Measurements from ENCODE around the gene ANGPT4. TPM values are rescaled to one million over a fixed set of nuclear protein-coding genes. Genes with fewer than 3 reads are reported as not detected.
A peak's percentile ranks its signal among the peaks of the same experiment; 100 is the strongest.

ANGPT4 gene
- polyA plus RNA-seq, 5 donors = 0.03 to 0.10 (median 0.08) TPM; not detected in 1

DNA sequence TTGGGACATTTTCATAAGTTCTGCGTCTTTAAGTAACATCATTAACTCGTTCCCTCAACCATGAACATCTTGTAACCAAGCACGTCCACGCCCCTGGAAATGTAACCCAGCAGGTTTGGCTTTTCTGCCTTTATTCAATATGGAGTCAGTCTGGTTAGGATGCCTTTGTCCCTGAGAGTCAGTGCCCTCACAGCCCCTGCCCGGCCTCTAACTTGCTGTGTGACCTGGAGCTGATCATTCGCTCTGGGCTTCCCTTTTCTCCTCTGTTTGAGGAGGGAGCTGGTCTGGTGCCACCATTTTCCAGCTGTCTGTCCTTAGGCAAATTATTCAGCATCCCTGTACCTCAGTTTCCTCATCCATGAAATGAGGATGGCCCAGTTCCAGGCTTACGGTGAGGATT lies 26.5 kb upstream of the ANGPT4 start:
- DNase-seq = no peak

DNA sequence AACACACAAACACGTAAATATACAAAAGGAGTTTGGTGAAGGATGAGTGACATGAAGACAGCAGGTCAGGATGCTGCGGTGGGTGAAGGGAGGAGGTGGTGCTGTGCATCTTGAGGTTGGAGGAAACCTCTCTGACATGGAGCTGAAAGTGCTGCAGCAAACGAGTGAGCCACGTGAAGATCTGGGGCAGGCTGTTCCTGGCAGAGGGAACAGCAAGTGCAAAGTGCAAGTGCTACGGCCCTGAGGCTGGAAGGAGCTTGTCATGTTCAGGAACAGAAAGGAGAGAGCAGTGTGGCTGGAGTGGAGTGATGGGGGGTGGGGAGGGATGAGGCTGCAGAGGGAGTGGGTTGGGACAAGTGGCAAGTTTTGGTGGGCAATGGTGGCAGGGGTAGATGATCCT lies 24.8 kb upstream of the ANGPT4 start:
- no peak for DNase-seq

DNA sequence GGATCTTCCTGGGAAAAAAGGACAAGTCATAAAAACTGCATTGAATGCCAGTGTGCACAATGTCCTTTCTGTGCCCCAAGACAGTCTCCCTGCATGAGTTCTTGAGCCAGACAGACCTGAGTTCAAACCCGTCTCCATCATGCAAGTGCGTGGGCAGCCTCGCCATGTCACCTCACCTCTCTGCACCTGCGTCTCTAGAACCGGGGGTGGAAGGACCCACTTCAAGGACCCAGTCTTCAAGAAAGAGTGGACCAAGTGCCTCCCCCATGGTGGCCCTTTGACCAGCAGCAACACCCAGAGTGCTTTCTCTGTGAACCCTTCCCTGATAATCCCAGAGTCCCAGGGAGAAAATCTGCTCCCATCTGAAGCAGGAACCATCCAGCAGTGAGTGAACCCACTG lies 23.5 kb upstream of the ANGPT4 start:
- DNase-seq = no peak

DNA sequence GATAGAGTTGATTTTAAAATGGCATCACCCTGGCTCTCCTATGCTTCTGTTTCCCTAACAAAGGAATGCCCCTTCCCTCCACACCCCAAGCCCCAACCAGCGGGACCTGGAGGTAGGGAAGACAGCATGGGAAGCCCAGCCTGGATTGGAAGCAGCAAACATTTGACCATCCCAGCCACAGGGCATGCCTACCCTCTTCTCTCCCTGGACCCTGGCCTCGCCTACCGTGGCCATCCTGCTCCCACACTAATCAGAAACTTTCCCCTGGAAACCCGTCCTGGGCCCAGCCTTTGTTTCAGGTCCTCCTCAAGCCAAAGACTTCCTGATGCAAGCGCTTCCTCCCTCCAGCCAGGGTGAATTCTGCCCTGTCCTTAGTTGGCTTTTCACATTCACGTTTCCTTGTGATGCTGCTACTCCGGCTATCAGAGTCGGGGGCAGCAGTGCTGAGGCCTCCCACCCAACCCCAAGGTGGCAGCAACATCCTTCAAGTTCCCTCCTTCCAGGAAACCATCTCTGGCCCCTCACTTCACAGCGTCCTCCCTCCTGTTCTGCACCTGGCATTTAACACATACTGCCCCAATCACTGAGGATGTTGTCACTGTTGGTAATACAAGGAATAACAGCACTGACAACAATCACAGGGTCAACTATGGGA lies 18.2 kb upstream of the ANGPT4 start:
- DNase-seq = no peak

DNA sequence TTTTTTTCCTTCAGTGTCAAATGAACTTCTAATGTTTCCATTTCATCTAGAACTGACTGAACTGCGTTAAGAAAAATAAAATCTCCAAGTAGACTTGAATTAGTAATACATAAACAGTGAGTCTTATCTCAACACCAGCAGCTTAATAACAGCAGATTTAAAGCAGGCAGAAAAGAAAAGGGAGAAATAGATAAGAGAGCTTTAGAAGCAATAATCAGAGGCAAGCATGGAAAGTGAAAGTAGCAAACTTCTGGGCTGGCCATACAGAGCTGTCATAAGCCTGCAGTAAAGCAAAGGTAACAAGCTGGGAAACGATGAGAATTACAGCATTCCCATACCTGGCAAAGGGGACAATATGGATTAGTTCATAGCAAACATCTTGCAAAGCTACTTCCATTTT lies 16.9 kb upstream of the ANGPT4 start:
- no peak for DNase-seq

DNA sequence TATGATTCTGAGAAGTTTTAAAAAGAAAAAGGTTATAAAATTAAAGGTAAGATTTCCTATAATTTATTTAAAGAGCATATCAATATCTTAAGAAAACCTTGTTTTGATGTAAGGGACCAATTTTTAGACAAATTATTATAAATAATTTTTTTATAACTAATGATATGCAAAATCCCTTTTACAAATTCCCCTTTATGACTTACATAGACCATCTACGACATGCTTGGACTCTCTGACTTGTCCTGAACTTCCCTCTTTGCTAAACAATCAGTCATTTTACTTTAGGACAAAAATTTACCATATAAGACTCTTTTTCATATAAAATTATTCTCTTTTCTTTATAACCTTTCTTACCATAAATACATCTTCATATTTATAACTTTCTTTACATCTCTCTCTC lies 15.3 kb upstream of the ANGPT4 start:
- DNase-seq = no peak

DNA sequence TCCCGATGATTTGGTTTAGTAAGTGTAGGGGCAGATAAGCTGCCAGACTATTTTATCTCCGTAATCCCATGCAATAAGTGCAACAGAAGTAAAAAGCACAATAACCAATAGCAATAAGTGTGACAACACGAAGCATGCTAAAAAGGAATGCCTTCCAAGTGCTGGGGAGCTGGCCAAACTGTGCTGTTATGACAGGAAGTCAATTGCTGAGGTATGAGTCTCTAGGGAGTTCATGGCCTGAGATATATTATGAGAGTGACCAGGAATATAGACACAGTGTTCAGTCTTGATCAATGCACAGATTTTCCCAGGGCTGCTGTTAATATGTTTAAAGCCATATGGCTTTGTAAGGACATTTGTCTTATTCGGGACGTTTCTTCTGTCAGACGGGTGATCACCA lies 10.5 kb upstream of the ANGPT4 start:
- no peak for DNase-seq

DNA sequence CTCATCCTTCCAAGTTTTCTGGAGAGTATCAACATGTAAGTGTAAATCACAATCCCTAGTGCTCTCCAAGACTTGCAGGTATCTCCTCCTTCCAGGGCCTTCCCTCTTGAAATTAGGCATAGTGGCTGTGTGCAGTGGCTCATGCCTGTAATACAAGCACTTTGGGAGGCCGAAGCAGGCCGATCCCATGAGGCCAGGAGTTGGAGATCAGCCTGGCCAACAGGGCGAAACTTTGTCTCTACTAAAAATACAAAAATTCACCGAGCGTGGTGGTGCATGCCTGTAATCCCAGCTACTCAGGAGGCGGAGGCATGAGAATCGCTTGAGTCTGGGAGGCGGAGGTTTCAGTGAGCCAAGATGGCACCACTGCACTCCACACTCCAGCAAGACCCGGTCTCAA lies 9.4 kb upstream of the ANGPT4 start:
- DNase-seq = no peak

DNA sequence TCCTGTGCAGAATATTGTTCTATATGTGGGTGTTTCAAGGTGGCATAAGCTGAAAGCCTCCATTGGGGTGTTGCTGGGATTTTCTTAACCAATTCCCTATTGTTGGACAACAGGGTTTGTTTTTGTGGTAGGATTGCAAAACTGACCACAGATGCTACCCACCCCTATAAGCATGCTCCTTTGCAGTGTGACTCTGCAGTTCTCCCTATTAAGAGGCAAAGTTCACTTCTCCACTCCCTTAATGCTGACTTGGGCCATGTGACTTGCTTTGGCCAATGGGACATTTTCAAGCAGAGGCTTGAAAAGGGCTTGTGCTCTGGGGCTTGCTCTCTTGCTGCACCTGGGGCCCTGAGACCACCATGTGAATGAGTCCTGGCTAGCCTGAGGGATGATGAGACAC lies 8.5 kb upstream of the ANGPT4 start:
- no peak for DNase-seq

DNA sequence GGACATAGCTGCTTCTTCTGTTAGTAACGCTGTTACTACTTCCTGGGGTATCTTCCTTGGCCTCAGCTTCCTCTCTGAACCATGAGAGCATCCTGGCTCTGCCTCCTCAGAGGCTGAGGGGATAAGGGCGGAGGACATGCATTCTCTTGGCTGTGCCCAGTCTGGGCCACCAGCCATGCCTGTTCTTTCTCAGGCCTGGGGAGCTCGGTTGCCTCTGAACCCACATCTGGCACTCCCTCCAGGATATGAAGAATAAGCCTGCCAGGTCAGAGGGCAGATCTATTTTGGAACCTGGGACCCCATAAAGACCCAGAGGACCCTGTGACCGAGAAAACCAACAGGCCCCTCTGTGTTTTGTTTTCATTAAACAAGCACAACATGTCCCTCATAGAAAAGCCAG lies 6.6 kb upstream of the ANGPT4 start:
- no peak for DNase-seq

DNA sequence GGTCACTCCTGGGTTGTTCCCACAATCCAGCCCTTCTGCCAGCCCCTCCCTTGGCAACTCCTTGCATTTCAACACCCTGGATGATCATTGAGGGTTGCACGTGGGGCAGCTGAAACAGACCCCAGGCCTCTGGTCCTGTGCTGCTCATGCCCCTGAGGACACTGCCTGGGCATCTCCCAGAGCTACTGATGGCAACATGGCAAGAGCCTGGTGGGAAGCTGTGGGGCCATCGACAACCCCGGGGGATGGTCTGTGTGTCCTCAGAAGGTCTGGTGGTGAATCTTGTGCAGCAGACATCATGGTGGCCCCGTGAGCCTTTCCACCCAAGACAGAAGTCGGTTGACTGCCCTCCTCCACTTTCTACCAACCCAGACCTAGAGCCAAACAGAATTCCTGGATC lies 4.9 kb upstream of the ANGPT4 start:
- no peak for DNase-seq

DNA sequence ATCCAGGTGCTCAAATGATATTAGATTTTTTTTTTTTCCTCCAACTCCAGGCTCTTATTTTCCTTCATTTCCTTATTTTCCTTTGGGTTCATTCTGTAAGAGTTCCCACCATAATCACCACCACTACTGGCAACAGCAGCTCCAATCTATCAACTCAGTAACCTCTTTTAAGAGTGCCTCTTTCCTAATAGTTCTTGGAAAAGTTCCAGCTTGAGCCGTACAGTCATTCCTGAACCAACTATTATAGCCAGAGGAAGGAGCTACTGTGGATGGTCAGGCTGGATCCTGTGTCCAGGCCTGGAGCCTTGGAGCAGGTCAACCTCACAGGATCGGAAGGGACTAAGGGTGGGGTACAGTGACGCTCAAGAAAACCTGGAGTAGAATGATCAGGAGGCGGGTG lies 4.2 kb upstream of the ANGPT4 start:
- DNase-seq = no peak

DNA sequence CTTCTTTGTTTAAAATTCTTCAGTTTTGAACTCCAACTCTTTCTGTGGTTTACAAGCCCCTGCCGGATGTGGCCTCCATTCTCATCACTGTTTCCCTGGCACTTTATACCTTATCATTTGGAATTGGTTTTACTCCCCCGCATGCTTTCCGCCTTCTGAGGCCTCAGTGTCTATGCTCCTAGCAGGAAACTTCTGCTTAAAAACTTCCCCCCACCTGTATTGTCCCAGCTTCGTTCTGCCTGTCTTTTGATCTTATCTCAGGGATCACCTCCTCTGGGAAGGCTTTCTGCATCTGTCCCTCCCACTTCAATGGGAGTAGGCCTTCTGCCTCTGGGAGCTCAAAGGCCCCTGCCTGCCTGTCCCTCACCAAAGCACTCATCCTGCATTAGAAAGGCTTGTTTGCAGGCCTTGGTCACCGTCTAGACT lies 3.4 kb upstream of the ANGPT4 start:
- no peak for DNase-seq

DNA sequence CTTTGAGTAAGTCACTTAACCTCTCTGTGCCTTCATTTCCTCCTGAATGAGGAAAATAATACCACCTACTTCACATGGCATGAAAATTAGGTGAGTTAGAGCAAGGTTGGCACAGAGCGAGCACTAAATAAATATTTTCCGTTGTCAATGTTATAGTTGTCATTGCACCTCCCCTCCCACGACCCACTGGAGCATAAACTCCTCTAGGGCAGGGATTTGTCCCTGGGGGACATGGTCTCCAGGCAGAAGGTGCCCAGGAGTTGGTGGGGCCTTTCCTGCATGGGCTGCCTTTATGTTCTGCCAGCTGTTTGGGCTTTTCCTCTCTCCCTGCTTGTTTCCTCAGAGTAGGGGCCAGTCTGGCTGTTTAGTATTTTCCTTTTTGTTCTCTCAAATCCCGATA lies 1.3 kb upstream of the ANGPT4 start:
- DNase-seq = no peak

DNA sequence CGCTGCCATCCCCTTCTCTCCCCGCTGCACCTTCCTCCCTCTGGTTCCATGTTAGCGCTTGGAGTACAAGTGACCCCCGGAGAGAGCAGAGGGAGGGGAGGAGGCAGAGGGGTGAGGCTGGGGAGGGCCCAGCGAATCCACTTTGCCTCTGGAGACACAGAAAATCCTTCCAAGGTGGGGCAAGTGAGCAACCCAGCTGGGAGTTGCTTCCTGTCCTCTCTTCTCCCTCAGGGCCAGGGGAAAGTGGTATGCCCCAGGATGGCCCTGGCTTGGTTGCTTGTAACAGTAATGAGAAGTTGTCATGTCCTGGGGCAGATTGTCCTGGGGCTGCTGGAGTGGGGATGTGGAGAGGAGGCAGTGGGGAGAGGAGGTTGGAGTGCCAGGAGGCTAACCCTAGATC lies 691 bp upstream of the ANGPT4 start:
- no peak for DNase-seq

DNA sequence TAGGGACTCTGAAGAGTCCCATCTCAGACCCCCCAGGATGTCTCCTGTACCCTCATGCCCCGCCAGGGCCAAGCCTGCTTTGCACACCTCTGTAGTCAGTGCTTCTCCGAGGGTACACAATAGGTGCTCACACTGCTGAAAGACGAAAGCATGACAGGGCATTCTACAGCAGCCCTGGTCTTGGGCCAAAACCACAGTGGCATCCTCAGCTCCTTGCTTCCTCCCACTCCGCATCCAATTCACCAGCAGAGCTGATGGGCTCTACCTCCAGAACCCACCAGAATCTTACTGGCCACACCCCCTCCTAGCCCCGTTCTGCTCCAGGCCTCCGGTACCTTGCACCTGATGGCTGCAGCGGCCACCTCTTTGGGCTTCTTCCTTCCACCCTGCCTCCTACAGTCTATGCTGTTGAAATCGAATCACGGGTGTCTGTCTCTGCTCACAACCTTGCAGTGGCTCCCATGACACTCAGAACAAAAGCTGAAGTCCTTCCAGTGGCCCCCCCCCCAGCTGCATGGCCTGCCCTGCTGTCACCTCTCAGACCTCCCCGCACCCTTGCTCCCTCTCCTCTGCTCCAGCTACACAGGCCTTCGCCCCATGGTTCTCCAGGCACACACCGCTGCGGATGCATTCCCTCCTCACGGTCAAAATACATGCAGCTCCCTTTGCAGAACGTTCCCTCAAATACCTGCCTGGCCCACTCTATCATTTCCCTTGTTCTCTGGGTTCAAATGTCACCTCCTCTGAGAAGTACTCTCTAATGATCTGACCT lies 1.2 kb downstream of the ANGPT4 start:
- no peak for DNase-seq

DNA sequence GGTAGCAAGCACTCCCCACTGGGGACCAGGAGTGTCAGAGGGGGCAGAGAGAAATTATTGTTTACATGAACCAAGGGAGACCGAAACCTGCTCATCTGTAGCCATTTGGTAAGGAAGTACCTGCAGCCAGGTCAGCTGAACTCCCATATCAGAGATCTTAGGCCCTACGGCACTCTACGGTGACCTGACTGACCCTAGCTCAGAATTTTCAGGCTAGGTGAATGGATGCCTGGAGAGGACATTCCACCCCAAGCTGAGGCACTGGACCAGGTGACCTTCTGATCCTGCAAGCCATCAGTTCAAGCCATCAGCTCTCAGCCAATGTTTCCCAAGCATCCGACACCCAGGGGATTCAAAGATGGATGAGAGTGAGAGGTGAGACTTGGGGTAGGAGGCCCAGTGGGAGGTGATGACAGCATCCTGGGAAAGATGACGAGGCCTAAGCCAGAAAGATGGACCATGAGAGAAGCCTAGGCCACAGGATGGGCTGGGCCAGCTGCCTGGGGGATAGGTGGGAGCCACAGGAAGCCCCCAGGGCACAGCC lies 2.8 kb downstream of the ANGPT4 start:
- DNase-seq = no peak

DNA sequence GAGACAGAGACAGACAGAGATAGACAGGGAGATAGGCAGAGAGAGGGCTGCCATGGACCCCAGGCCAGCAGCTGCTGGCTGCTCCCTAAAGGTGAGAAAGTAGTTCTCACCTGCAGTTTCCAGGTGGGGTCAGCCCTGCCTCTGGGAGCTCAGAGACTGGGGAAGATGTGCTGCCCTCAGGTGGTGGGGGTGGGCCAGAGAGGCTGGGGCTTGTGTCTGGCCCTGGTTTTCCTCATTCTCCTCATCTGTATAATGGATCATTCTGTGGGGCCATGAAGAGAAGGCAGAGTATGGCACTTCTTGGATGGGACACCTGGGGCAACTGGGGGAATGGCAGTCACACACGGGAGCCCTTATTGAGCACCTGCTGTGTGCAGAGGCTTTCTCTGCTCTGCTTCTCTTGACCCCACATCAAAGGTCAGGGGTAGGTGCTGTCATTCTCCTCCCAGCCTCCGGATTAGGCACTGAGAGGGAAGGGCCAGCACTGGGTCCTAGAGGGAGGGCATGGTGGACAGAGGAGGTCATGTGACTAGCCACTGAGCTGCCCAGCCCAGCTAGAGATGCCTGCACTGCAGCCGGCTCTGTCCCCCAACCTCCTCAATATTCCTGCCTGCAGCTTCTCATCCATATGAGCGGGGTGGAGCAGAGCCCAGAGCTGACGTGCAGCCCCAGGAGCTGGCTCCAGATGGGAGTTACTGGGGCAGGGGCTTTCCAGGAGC lies 4.1 kb downstream of the ANGPT4 start:
- DNase-seq = no peak

DNA sequence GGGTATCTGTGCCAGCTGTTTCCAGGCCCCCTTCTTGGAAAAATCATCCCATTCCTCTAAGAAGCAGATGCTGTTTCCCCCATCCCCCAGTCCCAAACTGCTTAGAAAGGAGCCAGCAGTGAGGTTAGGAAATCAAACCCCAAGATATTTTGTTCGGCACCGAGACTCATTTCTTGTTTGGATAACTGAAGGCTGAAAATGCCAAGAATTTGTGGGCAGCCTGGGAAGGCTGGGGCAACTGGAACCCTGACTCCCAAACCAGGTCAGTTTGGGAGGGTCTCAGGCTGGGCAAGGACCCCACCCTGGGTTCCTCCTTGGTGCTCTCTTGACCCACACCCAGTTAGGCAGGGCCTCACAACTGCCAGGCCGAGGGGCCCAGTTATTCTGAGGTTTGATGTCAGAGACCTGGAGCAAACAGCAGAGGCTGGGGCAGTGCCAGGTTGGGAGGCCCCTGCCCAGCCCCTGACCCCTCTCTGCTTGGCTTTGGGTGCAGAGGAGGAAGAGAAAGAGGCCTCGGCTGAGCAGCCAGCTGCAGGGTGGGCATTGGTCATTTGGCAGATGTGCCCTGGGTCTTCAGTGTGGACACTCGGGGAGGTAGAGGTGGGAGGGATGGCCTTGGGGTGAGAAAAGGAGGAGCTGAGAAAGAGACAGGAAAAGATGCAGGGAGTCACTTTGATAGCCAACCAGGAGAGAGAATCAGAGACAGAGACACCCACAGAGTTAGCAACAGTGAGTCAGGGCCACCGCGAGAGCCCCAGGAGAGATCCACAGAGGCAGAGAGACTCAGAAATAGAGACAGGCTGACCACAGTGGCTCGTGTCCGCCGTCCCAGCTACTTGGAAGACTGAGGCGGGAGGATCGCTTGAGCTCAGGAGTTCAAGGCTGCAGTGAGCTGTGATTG lies 5.0 kb downstream of the ANGPT4 start:
- DNase-seq = peak in 1 of 2 donors; percentile 9

DNA sequence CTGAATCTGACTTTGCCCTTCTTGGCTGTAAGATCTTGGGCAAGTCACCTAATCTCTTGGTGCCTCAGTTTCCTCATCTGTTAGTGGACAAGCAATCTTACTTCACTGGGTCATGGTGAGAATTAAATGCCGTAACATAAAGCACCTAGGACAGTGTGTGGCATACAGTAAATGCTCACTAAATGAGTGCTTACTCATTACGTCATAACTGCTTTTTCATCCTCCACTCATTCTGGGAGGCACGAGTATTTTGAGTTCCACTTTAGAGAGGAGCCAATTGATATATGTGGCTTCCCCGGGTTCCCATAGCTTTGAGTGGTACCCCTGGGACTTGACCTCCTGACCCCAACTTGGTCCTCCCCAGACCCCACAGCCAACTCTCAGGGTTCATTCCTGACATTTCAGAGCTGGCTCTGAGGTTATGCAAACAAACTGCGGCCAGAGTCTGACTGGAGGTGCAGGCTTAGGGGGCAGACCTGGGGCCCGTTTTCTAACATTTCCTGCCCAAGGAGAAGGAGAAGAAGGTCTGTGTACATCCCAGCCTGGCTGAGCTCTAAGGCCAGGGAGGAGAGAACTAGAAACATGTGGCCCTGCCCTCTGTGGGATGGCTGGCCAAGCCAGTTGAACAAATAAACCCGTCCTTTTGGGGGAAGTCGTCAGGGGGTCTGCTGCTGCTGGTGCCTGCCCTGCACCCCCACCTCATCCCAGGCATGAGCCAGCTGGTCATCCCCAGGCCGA lies 5.8 kb downstream of the ANGPT4 start:
- DNase-seq = no peak

DNA sequence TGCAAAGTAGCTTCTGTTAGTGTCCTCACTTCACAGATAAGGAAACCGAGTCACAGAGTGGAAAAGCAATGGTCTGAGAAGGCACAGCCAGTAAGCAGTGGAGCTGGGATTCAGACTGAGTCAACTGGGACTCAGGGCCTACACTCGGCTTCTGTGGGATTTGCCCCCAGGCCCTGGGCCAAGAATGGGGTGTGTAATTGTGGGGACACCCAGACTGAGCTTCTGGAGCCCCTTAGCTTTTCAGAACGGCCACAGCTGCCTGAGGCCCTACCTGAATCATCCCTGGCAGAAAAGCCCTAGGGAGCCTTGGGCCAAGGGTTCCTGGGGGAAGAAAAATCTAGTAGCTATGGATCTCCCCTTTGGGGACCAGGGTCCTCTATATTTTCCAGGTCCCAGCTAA lies 6.5 kb downstream of the ANGPT4 start:
- no peak for DNase-seq

Measured in right lung (tissue), 5 donors.